Neural cell (in vitro differentiated cells): ENCODE data around the gene AWAT2.

Experiments
- EZH2 ChIP-seq: fragments of 200-600, 300-800 bp; shearing (Covaris generic), sonication (generic); IDR thresholded peaks from 2 replicates; pipeline ENCODE4 v1.6.1; 2014; ENCODE audit warnings: antibody characterized with exemption, low read length, borderline replicate concordance, mild to moderate bottlenecking; ENCODE audit not compliant: insufficient read depth, poor library complexity, severe bottlenecking
- MXI1 ChIP-seq: fragments of 450-650 bp; conservative IDR thresholded peaks from 2 replicates; pipeline ENCODE4 v1.6.1; 2014; ENCODE audit warnings: antibody characterized with exemption, mild to moderate bottlenecking; ENCODE audit not compliant: poor library complexity, severe bottlenecking
- TF ChIP-seq, protein P1 (sequence below): fragments of 450-650 bp; IDR thresholded peaks from 2 replicates; pipeline ENCODE4 v1.5.1; 2014; ENCODE audit warnings: antibody characterized with exemption, mild to moderate bottlenecking, moderate library complexity; ENCODE audit not compliant: poor library complexity, severe bottlenecking

DNA sequence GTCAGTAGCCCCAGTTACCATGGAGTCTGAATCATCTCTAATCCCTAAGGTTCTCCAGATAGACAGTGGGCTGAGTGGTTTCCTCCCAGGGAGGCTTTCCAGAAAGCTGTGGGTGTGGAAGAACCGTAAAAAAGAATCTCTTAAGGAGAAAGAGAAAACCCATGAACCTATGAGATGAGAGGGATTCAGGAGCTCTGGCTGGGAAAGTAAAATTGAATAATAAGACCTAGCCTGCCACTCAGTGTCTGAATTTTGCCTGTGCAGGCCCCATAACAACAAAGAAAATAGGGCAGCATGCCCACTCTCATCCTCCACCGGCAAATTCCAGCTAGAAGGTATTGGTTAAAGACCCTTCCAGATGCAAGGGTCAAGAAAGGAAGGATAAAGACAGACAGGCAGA lies 16.9 kb downstream of the AWAT2 start:
- TF ChIP-seq, protein P1, sequence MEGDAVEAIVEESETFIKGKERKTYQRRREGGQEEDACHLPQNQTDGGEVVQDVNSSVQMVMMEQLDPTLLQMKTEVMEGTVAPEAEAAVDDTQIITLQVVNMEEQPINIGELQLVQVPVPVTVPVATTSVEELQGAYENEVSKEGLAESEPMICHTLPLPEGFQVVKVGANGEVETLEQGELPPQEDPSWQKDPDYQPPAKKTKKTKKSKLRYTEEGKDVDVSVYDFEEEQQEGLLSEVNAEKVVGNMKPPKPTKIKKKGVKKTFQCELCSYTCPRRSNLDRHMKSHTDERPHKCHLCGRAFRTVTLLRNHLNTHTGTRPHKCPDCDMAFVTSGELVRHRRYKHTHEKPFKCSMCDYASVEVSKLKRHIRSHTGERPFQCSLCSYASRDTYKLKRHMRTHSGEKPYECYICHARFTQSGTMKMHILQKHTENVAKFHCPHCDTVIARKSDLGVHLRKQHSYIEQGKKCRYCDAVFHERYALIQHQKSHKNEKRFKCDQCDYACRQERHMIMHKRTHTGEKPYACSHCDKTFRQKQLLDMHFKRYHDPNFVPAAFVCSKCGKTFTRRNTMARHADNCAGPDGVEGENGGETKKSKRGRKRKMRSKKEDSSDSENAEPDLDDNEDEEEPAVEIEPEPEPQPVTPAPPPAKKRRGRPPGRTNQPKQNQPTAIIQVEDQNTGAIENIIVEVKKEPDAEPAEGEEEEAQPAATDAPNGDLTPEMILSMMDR: peak; percentile 34
- no peak for TF ChIP-seq EZH2
- no peak for TF ChIP-seq MXI1
